Endodermal cell (in vitro differentiated cells): ENCODE data around the gene CNIH1. TPM values are rescaled to one million over a fixed set of nuclear protein-coding genes. Genes with fewer than 3 reads are reported as not detected.
A peak's percentile ranks its signal among the peaks of the same experiment; 100 is the strongest.

Experiments
- DNase-seq: peaks from one replicate; pipeline ENCODE4 v3.0.0-alpha.2; 2017
- H3K27ac ChIP-seq: 2 replicates; pipeline ENCODE4 v1.5.1; 2013; ENCODE audit warnings: mild to moderate bottlenecking, low read depth, low read length, moderate library complexity
- H3K27me3 ChIP-seq: 2 replicates; pipeline ENCODE4 v1.6.1; 2013; ENCODE audit warnings: mild to moderate bottlenecking, low read length, moderate library complexity; ENCODE audit not compliant: insufficient read depth, control insufficient read depth, poor library complexity, severe bottlenecking
- H3K36me3 ChIP-seq: 2 replicates; pipeline ENCODE4 v1.7.0; 2013; ENCODE audit warnings: mild to moderate bottlenecking, low read length, moderate library complexity; ENCODE audit not compliant: control insufficient read depth, insufficient read depth
- H3K4me1 ChIP-seq: one replicate; pipeline ENCODE4 v1.7.0; 2013; ENCODE audit warnings: low read length; ENCODE audit not compliant: control insufficient read depth, insufficient read depth
- H3K4me3 ChIP-seq: 2 replicates; pipeline ENCODE4 v1.5.1; 2013; ENCODE audit warnings: mild to moderate bottlenecking, low read length, moderate library complexity
- H3K9ac ChIP-seq: 2 replicates; pipeline ENCODE4 v1.6.1; 2013; ENCODE audit warnings: mild to moderate bottlenecking, low read length, moderate library complexity; ENCODE audit not compliant: poor library complexity, severe bottlenecking; ENCODE audit errors: extremely low read depth
- H3K9me3 ChIP-seq: 2 replicates; pipeline ENCODE4 v1.6.1; 2013; ENCODE audit warnings: mild to moderate bottlenecking, low read length, moderate library complexity; ENCODE audit not compliant: control insufficient read depth
- H3K27ac Mint-ChIP-seq: 2 replicates; pipeline ENCODE4 v1.8.0; 2020; ENCODE audit warnings: mixed read lengths
- H3K27me3 Mint-ChIP-seq: 2 replicates; pipeline ENCODE4 v1.8.0; 2021; ENCODE audit warnings: mild to moderate bottlenecking, mixed read lengths; ENCODE audit not compliant: insufficient read depth
- H3K36me3 Mint-ChIP-seq: 2 replicates; pipeline ENCODE4 v1.8.0; 2020; ENCODE audit warnings: low read depth, mixed read lengths
- H3K4me1 Mint-ChIP-seq: 2 replicates; pipeline ENCODE4 v1.8.0; 2020; ENCODE audit warnings: mixed read lengths
- H3K4me3 Mint-ChIP-seq: 2 replicates; pipeline ENCODE4 v1.8.0; 2020; ENCODE audit warnings: mild to moderate bottlenecking, moderate library complexity, mixed read lengths
- H3K9me3 Mint-ChIP-seq: 2 replicates; pipeline ENCODE4 v1.8.0; 2020; ENCODE audit warnings: mild to moderate bottlenecking, mixed read lengths
- CTCF ChIP-seq: fragments of 200-600 bp; sonication (generic); conservative IDR thresholded peaks from 2 replicates; pipeline ENCODE4 v1.5.0; 2021; ENCODE audit warnings: antibody characterized with exemption, mild to moderate bottlenecking
- WGBS, 2 experiments: methylation state at CpG; one replicate each; pipeline versions ENCODE4 v1.1.5 to v1.1.7; 2013; ENCODE audit warnings: missing lambda C conversion rate in 2 of 2, mixed read lengths in 1 of 2; ENCODE audit not compliant: insufficient coverage in 1 of 2, insufficient read length in 1 of 2; 5-methylcytosine and 5-hydroxymethylcytosine counted together
- total RNA-seq, 2 donors: library from RNA; stranded (reverse); fragmentation: NEBNext Ultra II Directional in 1 of 2; extraction: Animal tissue kit (Norgen Biotek cat#: 25700) in 1 of 2; gene quantifications; 2 replicates in 1 of 2; 3 replicates in 1 of 2; pipeline ENCODE4 v1.2.1, GENCODE V29; 2021

CNIH1 gene
- total RNA-seq, 2 donors from 2014 or later = 77.9 to 82.7 TPM

DNA sequence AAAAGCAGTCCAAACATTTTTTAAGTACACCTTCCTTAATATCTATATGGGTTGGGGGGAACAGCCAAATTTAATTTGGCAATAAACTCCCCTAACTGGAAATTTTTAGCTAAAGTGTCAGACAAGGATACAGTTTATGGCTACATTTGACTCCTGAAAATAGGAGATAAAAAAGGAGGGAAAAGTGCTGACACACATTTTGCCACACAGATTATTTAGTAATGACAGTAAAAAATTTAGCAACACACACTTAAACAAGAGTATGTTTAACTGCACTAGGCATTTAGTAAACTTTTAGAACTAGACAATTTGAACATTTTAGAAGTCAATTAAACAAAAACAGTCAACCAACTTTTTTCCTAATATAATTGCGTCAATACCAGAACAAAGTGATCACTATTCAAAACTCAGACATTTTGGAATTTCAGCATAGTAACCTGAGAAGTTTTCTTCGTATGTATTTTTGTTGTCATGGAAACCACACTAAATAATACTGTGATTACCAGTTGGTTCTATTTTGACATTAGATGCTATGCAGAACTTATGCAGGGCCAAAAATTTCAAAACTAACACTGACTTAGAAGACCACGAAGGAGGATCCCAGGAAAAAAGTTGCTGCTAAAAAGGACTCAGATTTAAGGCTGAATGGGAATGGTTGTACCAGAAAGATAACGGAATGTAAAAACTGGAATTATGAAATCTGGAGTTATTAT is 34.2 kb upstream of the CNIH1 start:
- no peaks in the 10 kb centered on the region for H3K27me3 ChIP-seq
- peaks cover 14% of the 10 kb centered on the region for H3K4me1 ChIP-seq
- no peak overlapping the region for H3K4me3 ChIP-seq
- peaks cover 37% of the 10 kb centered on the region for H3K4me1 Mint-ChIP-seq
- no peaks in the 10 kb centered on the region for H3K9me3 ChIP-seq
- H3K4me3 Mint-ChIP-seq = no peak overlapping the region
- peaks cover 42% of the 10 kb centered on the region for H3K36me3 Mint-ChIP-seq
- H3K9me3 Mint-ChIP-seq = no peaks in the 10 kb centered on the region
- no peak overlapping the region for H3K27ac Mint-ChIP-seq
- no peaks in the 10 kb centered on the region for H3K27me3 Mint-ChIP-seq
- H3K36me3 ChIP-seq = peaks cover 63% of the 10 kb centered on the region
- no peak for TF ChIP-seq CTCF
- no peak overlapping the region for H3K27ac ChIP-seq
- H3K9ac ChIP-seq = no peak overlapping the region
- DNase-seq = no peak
- 94 to 98% methylated on average over 4 of the region's 4 CpGs for whole genome bisulfite sequencing, 2 experiments

DNA sequence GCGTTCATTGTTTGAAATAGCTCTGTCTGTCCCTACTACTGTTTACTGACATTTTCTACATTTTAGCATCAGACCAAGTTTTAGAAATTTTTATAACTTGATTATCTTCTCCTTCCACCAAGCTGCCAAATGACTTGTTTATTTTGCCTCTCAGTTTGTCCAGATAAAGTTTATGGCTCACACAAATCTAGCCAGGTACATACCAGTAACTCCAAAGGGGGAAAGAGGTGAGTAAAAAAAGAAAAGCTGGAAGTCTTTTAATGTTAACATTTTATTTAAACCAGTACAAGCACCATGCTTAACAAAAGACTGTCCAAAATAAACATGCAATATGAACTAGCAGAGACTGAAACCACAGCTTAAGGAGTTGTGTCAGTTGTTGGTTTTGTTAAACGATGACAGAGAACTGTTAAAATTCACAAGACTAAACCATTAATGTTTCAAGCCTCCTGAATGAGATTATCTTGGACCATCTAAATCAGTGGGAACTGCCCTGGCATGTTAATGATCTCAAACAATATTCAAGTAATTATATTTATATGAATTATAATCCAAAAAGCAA is 33.1 kb upstream of the CNIH1 start:
- DNase-seq = no peak
- H3K4me3 ChIP-seq = no peak overlapping the region
- no peak overlapping the region for H3K9ac ChIP-seq
- peaks cover 11% of the 10 kb centered on the region for H3K4me1 ChIP-seq
- H3K4me3 Mint-ChIP-seq = no peak overlapping the region
- H3K27me3 Mint-ChIP-seq = no peaks in the 10 kb centered on the region
- no peaks in the 10 kb centered on the region for H3K9me3 ChIP-seq
- no peak for TF ChIP-seq CTCF
- H3K9me3 Mint-ChIP-seq = no peaks in the 10 kb centered on the region
- H3K36me3 Mint-ChIP-seq = peaks cover 35% of the 10 kb centered on the region
- WGBS, 2 experiments = 91 to 97% methylated on average over 1 to 2 of the region's 2 CpGs
- H3K27me3 ChIP-seq = no peaks in the 10 kb centered on the region
- peaks cover 53% of the 10 kb centered on the region for H3K36me3 ChIP-seq
- peaks cover 44% of the 10 kb centered on the region for H3K4me1 Mint-ChIP-seq
- H3K27ac ChIP-seq = no peak overlapping the region
- no peak overlapping the region for H3K27ac Mint-ChIP-seq

DNA sequence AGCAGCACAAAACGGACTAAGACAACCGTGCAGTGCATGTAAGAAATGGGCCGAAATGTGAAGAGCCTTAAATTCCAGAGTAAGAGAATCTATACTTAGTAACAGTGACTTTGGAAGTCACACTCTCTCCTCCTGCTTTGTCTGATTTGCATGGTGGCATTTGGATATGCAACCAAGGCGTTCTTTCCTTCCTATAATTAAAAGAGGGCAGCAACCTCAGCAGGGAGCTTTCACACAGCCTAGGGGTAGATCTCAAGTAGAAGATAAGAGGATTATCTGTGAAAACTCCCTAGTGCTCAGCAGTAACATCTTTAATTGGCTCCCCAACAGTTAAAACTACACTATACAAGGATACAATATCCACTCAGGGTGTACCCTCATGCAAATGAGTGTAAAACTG is 31.1 kb upstream of the CNIH1 start:
- Mint-ChIP-seq H3K27ac (peak overlapping the region; percentile 71), H3K4me3 (peak overlapping the region; percentile 8), H3K27me3 (peaks cover 2% of the 10 kb centered on the region), H3K36me3 (peaks cover 39% of the 10 kb centered on the region), H3K4me1 (peaks cover 46% of the 10 kb centered on the region), H3K9me3 (peaks cover 9% of the 10 kb centered on the region)
- H3K4me1 ChIP-seq = peaks cover 10% of the 10 kb centered on the region
- WGBS, 2 experiments = 65 to 87% methylated on average over 3 to 4 of the region's 4 CpGs
- no peak overlapping the region for H3K27ac ChIP-seq
- peaks cover 34% of the 10 kb centered on the region for H3K36me3 ChIP-seq
- peak; percentile 66 for DNase-seq
- peak overlapping the region; percentile 41 for H3K4me3 ChIP-seq
- no peaks in the 10 kb centered on the region for H3K27me3 ChIP-seq
- no peak overlapping the region for H3K9ac ChIP-seq
- H3K9me3 ChIP-seq = peaks cover 11% of the 10 kb centered on the region
- no peak for TF ChIP-seq CTCF
